ENCODE data around the gene LRRC40. TPM values are rescaled to one million over a fixed set of nuclear protein-coding genes. Genes with fewer than 3 reads are reported as not detected.
"Not testable (repeated sequence)": the region's sequence is repeated elsewhere in the genome, so short reads cannot be mapped to it uniquely, and the experiment has no call there.

Gene LRRC40
- total and polyA plus RNA-seq, 5 donors, result 8.9 to 11.3 (median 11.0) TPM

GRCh38 chr1:70202173-70202758 lies 3.1 kb downstream of the LRRC40 start:
- Histone ChIP-seq H3K4me1 (ENCODE audit: control insufficient read depth, insufficient read depth, low read length) (no peaks in the 10 kb centered on the region), H3K4me3 (ENCODE audit: low read length) (no peak overlapping the region), H3K27me3 (ENCODE audit: control insufficient read depth, insufficient read depth) (no peaks in the 10 kb centered on the region), H3K9me3 (ENCODE audit: control insufficient read depth, low read length) (no peaks in the 10 kb centered on the region), H3K27ac (ENCODE audit: low read length) (no peak overlapping the region)
- WGBS, result 57% methylated on average over 2 of the region's 2 CpGs
- no peak for ATAC-seq
- intact Hi-C loops (cut with DNase I), result no loop called here
- no peak for DNase-seq

- Histone ChIP-seq H3K27me3 (ENCODE audit: control insufficient read depth, insufficient read depth) (no peaks in the 10 kb centered on the region), H3K4me3 (ENCODE audit: low read length) (no peak overlapping the region), H3K9me3 (ENCODE audit: control insufficient read depth, low read length) (no peaks in the 10 kb centered on the region), H3K27ac (ENCODE audit: low read length) (no peak overlapping the region), H3K4me1 (ENCODE audit: control insufficient read depth, insufficient read depth, low read length) (no peaks in the 10 kb centered on the region)
- DNase-seq (no peak), ATAC-seq (no peak)
- intact Hi-C loops (cut with DNase I), result no loop called here
- 97% methylated on average over 4 of the region's 4 CpGs for WGBS
Observed at GRCh38 chr1:70200065-70200464, 5.3 kb downstream of the LRRC40 start.

- ATAC-seq, result no peak
- H3K27me3 ChIP-seq (ENCODE audit: control insufficient read depth, insufficient read depth), result no peaks in the 10 kb centered on the region
- DNase-seq, result no peak
- intact Hi-C loops (cut with DNase I), result no loop called here
- no peak overlapping the region for H3K4me3 ChIP-seq (ENCODE audit: low read length)
- no peak overlapping the region for H3K27ac ChIP-seq (ENCODE audit: low read length)
- H3K9me3 ChIP-seq (ENCODE audit: control insufficient read depth, low read length), result no peaks in the 10 kb centered on the region
- no peaks in the 10 kb centered on the region for H3K4me1 ChIP-seq (ENCODE audit: control insufficient read depth, insufficient read depth, low read length)
- WGBS, result 91% methylated on average over 3 of the region's 3 CpGs
Observed at GRCh38 chr1:70196333-70196732, 9.0 kb downstream of the LRRC40 start.

GRCh38 chr1:70195342-70195741 lies 10.0 kb downstream of the LRRC40 start:
- Histone ChIP-seq H3K4me3 (ENCODE audit: low read length) (no peak overlapping the region), H3K9me3 (ENCODE audit: control insufficient read depth, low read length) (no peaks in the 10 kb centered on the region), H3K27me3 (ENCODE audit: control insufficient read depth, insufficient read depth) (no peaks in the 10 kb centered on the region), H3K4me1 (ENCODE audit: control insufficient read depth, insufficient read depth, low read length) (no peaks in the 10 kb centered on the region), H3K27ac (ENCODE audit: low read length) (no peak overlapping the region)
- intact Hi-C loops (cut with DNase I), result no loop called here
- DNase-seq, result no peak
- ATAC-seq, result no peak
- 97% methylated on average over 4 of the region's 4 CpGs for WGBS

GRCh38 chr1:70194601-70195000 lies 10.8 kb downstream of the LRRC40 start:
- Histone ChIP-seq H3K4me3 (ENCODE audit: low read length) (no peak overlapping the region), H3K9me3 (ENCODE audit: control insufficient read depth, low read length) (no peaks in the 10 kb centered on the region), H3K27ac (ENCODE audit: low read length) (no peak overlapping the region), H3K4me1 (ENCODE audit: control insufficient read depth, insufficient read depth, low read length) (no peaks in the 10 kb centered on the region), H3K27me3 (ENCODE audit: control insufficient read depth, insufficient read depth) (no peaks in the 10 kb centered on the region)
- intact Hi-C loops (cut with DNase I), result no loop called here
- DNase-seq (no peak), ATAC-seq (no peak)

GRCh38 chr1:70192446-70192845 lies 12.9 kb downstream of the LRRC40 start:
- ATAC-seq; H3K9me3 ChIP-seq (ENCODE audit: control insufficient read depth, low read length); intact Hi-C loops (cut with DNase I); H3K27ac ChIP-seq (ENCODE audit: low read length); H3K4me1 ChIP-seq (ENCODE audit: control insufficient read depth, insufficient read depth, low read length); H3K4me3 ChIP-seq (ENCODE audit: low read length); H3K27me3 ChIP-seq (ENCODE audit: control insufficient read depth, insufficient read depth); DNase-seq: not testable (repeated sequence)

GRCh38 chr1:70190180-70190579 lies 15.2 kb downstream of the LRRC40 start:
- ATAC-seq (no peak), DNase-seq (no peak)
- intact Hi-C loops (cut with DNase I), result no loop called here
- Histone ChIP-seq H3K27ac (ENCODE audit: low read length) (no peak overlapping the region), H3K9me3 (ENCODE audit: control insufficient read depth, low read length) (no peaks in the 10 kb centered on the region), H3K27me3 (ENCODE audit: control insufficient read depth, insufficient read depth) (no peaks in the 10 kb centered on the region), H3K4me1 (ENCODE audit: control insufficient read depth, insufficient read depth, low read length) (no peaks in the 10 kb centered on the region), H3K4me3 (ENCODE audit: low read length) (no peak overlapping the region)

GRCh38 chr1:70188522-70188921 lies 16.9 kb downstream of the LRRC40 start:
- 97% methylated on average over 2 of the region's 2 CpGs for WGBS
- no peak for ATAC-seq
- intact Hi-C loops (cut with DNase I), result no loop called here

GRCh38 chr1:70185181-70185580 lies 20.2 kb downstream of the LRRC40 start:
- H3K4me3 ChIP-seq (ENCODE audit: low read length); H3K4me1 ChIP-seq (ENCODE audit: control insufficient read depth, insufficient read depth, low read length); H3K27ac ChIP-seq (ENCODE audit: low read length); intact Hi-C loops (cut with DNase I); H3K9me3 ChIP-seq (ENCODE audit: control insufficient read depth, low read length); H3K27me3 ChIP-seq (ENCODE audit: control insufficient read depth, insufficient read depth); ATAC-seq; DNase-seq: not testable (repeated sequence)
- WGBS, result 97% methylated on average over 3 of the region's 3 CpGs

More at GRCh38 chr1:70188522-70188921, 16.9 kb downstream of the LRRC40 start:
- no peaks in the 10 kb centered on the region for H3K27me3 ChIP-seq (ENCODE audit: control insufficient read depth, insufficient read depth)
- no peaks in the 10 kb centered on the region for H3K4me1 ChIP-seq (ENCODE audit: control insufficient read depth, insufficient read depth, low read length)
- H3K9me3 ChIP-seq (ENCODE audit: control insufficient read depth, low read length), result no peaks in the 10 kb centered on the region
- H3K4me3 ChIP-seq (ENCODE audit: low read length), result no peak overlapping the region
- no peak overlapping the region for H3K27ac ChIP-seq (ENCODE audit: low read length)
- DNase-seq, result no peak

- Histone ChIP-seq H3K9me3 (ENCODE audit: control insufficient read depth, low read length) (no peaks in the 10 kb centered on the region), H3K27me3 (ENCODE audit: control insufficient read depth, insufficient read depth) (no peaks in the 10 kb centered on the region), H3K4me3 (ENCODE audit: low read length) (no peak overlapping the region), H3K4me1 (ENCODE audit: control insufficient read depth, insufficient read depth, low read length) (no peaks in the 10 kb centered on the region), H3K27ac (ENCODE audit: low read length) (no peak overlapping the region)
- ATAC-seq (no peak), DNase-seq (no peak)
- WGBS, result 97% methylated on average over 1 of the region's 1 CpG
- intact Hi-C loops (cut with DNase I), result no loop called here
Observed at GRCh38 chr1:70171512-70171911, 33.9 kb downstream of the LRRC40 start.

GRCh38 chr1:70169018-70169839 lies 36.1 kb downstream of the LRRC40 start:
- Histone ChIP-seq H3K27ac (ENCODE audit: low read length) (no peak overlapping the region), H3K4me3 (ENCODE audit: low read length) (no peak overlapping the region), H3K4me1 (ENCODE audit: control insufficient read depth, insufficient read depth, low read length) (no peaks in the 10 kb centered on the region), H3K27me3 (ENCODE audit: control insufficient read depth, insufficient read depth) (no peaks in the 10 kb centered on the region), H3K9me3 (ENCODE audit: control insufficient read depth, low read length) (no peaks in the 10 kb centered on the region)
- WGBS, result 80% methylated on average over 5 of the region's 5 CpGs
- ATAC-seq (peak in 1 of 2 donors; percentile 43), DNase-seq (no peak)
- intact Hi-C loops (cut with DNase I), result no loop called here
